Activated CD4-positive, alpha-beta T cell treated with anti-CD3 and anti-CD28 coated beads for 4 hours (primary cell): Measurements from ENCODE around the gene CCDC28B.

Experiments
- DNase-seq, 2 donors: peaks; one replicate each; pipeline ENCODE4 v3.0.0-alpha.2; 2020

The CCDC28B gene

GRCh38 chr1:32195531-32195930, 4.9 kb upstream of the CCDC28B start:
- DNase-seq: no peak

- DNase-seq: no peak
Observed at GRCh38 chr1:32195972-32196823, 4.2 kb upstream of the CCDC28B start.

- no peak for DNase-seq
Observed at GRCh38 chr1:32197074-32197473, 3.3 kb upstream of the CCDC28B start.

- DNase-seq: no peak
Observed at GRCh38 chr1:32197837-32198236, 2.6 kb upstream of the CCDC28B start.

GRCh38 chr1:32198237-32199042, 2.0 kb upstream of the CCDC28B start:
- no peak for DNase-seq

GRCh38 chr1:32199043-32199716, 1.2 kb upstream of the CCDC28B start:
- no peak for DNase-seq

- DNase-seq: no peak
Observed at GRCh38 chr1:32199717-32200072, 700 bp upstream of the CCDC28B start.

- peak; percentile 69 to 70 for DNase-seq
Observed at GRCh38 chr1:32201011-32201855, 838 bp downstream of the CCDC28B start.

- no peak for DNase-seq
Observed at GRCh38 chr1:32204943-32205361, 4.6 kb downstream of the CCDC28B start.

GRCh38 chr1:32205401-32206370, 5.3 kb downstream of the CCDC28B start, which contains the start of gene IQCC:
Gene IQCC (plus strand): TSS chr1:32205671. CDS start chr1:32205682, 11 bp downstream.
- peak; percentile 84 to 85 for DNase-seq

GRCh38 chr1:32208469-32208868, 8.1 kb downstream of the CCDC28B start:
- DNase-seq: no peak

- no peak for DNase-seq
Observed at GRCh38 chr1:32208891-32209328, 8.5 kb downstream of the CCDC28B start, which contains the start of gene DCDC2B. Gene DCDC2B (plus strand): TSS chr1:32209089. CDS start chr1:32209094, 5 bp downstream.

- DNase-seq: peak; percentile 58 to 67
Observed at GRCh38 chr1:32215629-32216480, 15.5 kb downstream of the CCDC28B start.

- DNase-seq: no peak
Observed at GRCh38 chr1:32216566-32216965, 16.2 kb downstream of the CCDC28B start.

GRCh38 chr1:32219022-32219421, 18.6 kb downstream of the CCDC28B start:
- DNase-seq: no peak

- no peak for DNase-seq
Observed at GRCh38 chr1:32220746-32221580, 20.6 kb downstream of the CCDC28B start.

GRCh38 chr1:32221581-32221979, 21.2 kb downstream of the CCDC28B start:
- no peak for DNase-seq

- DNase-seq: peak; percentile 90 to 91
Observed at GRCh38 chr1:32221980-32222755, 21.8 kb downstream of the CCDC28B start, which contains the start of the genes EIF3I and TMEM234. Gene EIF3I (plus strand): TSS chr1:32222407. CDS start chr1:32222442, 35 bp downstream. Gene TMEM234 (minus strand): TSS chr1:32222353. CDS start chr1:32222322, 31 bp downstream.
